ELR (cell line): Measurements from ENCODE around the gene MRPS23.

ENCODE experiments used
- DNase-seq: peaks from one replicate; pipeline ENCODE4 v3.0.0-alpha.2; 2015; ENCODE audit warnings: low read depth

The MRPS23 gene

DNA sequence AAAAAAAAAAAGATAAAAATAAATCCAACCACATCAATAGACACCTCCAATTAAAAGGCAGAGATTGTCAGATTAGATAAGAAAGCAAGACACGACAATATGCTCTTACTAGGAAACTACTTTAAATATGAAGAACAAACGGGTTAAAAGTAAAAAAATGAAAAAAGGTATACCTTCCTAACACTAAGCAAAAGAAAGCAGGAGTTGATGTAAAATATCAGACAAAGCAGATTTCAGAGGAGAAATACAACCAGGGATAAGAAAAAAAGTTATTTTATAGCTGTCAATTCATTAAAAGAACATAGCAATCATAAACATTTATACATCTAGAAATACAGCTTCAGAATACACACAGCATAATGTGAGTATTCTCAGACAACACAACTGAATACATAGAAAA lies 55.0 kb downstream of the MRPS23 start:
- no peak for DNase-seq

DNA sequence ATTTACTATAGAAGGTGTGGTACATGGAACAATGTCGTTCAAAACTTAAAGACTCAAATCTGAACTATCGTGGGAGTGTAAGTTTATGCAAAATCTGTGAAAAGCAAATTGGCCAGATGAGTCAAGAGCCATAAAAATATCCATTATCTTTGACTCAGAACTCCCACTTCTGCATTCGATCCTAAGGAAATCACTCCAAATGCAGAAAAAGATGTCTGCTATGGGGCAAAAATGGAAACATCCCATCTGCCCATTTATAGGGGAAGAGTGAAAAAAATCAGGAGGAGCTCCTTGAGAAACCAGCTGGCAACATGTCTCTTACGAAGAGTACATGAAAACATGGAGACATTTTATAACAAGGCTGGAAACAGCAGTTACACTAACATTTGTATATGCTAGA lies 61.1 kb downstream of the MRPS23 start:
- no peak for DNase-seq

DNA sequence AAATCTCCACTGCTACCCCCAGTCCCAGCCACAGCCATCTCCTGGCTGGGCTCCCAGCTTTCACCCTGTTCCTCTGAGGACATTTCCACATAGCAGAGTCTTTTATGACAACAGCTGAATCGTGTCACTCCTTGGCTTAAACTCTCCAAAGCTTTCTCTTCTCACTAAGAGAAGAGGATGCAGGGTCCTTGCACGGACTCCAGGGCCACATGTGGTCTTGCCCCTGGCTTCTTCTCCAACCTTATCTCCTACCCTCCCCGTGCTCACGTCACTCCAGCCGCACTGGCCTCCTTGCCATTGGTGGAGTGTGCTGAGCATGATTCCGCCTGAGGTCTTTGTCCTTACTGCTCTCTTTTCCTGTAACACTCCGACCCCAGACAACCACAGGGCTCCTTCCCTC lies 64.8 kb downstream of the MRPS23 start:
- no peak for DNase-seq
